H1 (cell line): ENCODE data around the gene TTBK1. TPM values are rescaled to one million over a fixed set of nuclear protein-coding genes. Genes with fewer than 3 reads are reported as not detected.

Experiments
- CTCF ChIA-PET: fragments of 300-600 bp; sonication (Branson Sonifier 250); formaldehyde crosslinking; loops from one replicate; lab custom pipeline; 2021; ENCODE audit not compliant: partially characterized antibody; lab: Charles Lee
- POLR2A ChIA-PET: fragments of 300-600 bp; sonication (Branson Sonifier 250); formaldehyde crosslinking; loops from one replicate; lab custom pipeline; 2021; ENCODE audit warnings: inconsistent platforms; ENCODE audit not compliant: partially characterized antibody; lab: Charles Lee
- DNase-seq, 2 experiments: peaks; one replicate each; pipeline versions ENCODE4 v3.0.0 to v3.0.0-alpha.2; 2010 to 2022; ENCODE audit warnings: low spot score in 2 of 2, low read depth in 1 of 2, mixed read lengths in 1 of 2
- FAIRE-seq: peaks from 2 replicates; lab custom pipeline; 2011; peaks lifted over from hg19 to GRCh38; lab: Jason Lieb, UNC
- H2AFZ ChIP-seq: 2 replicates; pipeline ENCODE4 v1.8.1; 2012; ENCODE audit warnings: low read length, inconsistent platforms
- H2AK5ac ChIP-seq: 2 replicates; pipeline ENCODE4 v1.6.1; 2013; ENCODE audit warnings: low read depth, low read length
- H2BK120ac ChIP-seq: replicated peaks from 2 replicates; pipeline ENCODE3; 2013; ENCODE audit warnings: low read depth, low read length, inconsistent platforms
- H2BK12ac ChIP-seq: 2 replicates; pipeline ENCODE4 v1.6.1; 2013; ENCODE audit warnings: low read depth, low read length
- H2BK15ac ChIP-seq: 2 replicates; pipeline ENCODE4 v1.6.1; 2013; ENCODE audit warnings: low read length
- H2BK20ac ChIP-seq: 2 replicates; pipeline ENCODE4 v1.6.1; 2013; ENCODE audit warnings: low read length
- H2BK5ac ChIP-seq: 2 replicates; pipeline ENCODE4 v1.6.1; 2013; ENCODE audit warnings: low read depth, low read length
- H3K14ac ChIP-seq: 2 replicates; pipeline ENCODE4 v1.6.1; 2013; ENCODE audit warnings: inconsistent platforms; ENCODE audit not compliant: insufficient read length
- H3K18ac ChIP-seq: 2 replicates; pipeline ENCODE4 v1.6.1; 2013; ENCODE audit warnings: low read length; ENCODE audit errors: extremely low read depth
- H3K23ac ChIP-seq: 2 replicates; pipeline ENCODE4 v1.6.1; 2013; ENCODE audit warnings: inconsistent platforms; ENCODE audit not compliant: insufficient read length
- H3K23me2 ChIP-seq: 2 replicates; pipeline ENCODE4 v1.6.1; 2013; ENCODE audit warnings: low read depth, low read length
- H3K27ac ChIP-seq: 2 replicates; pipeline ENCODE4 v1.6.1; 2011; ENCODE audit warnings: low read depth, low read length, inconsistent platforms
- H3K27me3 ChIP-seq, 4 experiments: replicated peaks in 1 of 4; 1 replicate in 1 of 4; 2 replicates in 3 of 4; pipeline versions ENCODE4 v1.6.1 to v1.8.1; 2011 to 2013; ENCODE audit warnings: low read length in 3 of 4, mild to moderate bottlenecking in 3 of 4, inconsistent platforms in 2 of 4, mixed read lengths in 2 of 4, moderate library complexity in 1 of 4; ENCODE audit not compliant: control insufficient read depth in 3 of 4, insufficient read depth in 3 of 4; ENCODE audit errors: extremely low read depth in 1 of 4
- H3K36me3 ChIP-seq, 4 experiments: 2 replicates each; pipeline versions ENCODE4 v1.6.1 to v1.8.1; 2011 to 2013; ENCODE audit warnings: mild to moderate bottlenecking in 4 of 4, low read length in 3 of 4, moderate library complexity in 2 of 4, control low read depth in 1 of 4, inconsistent platforms in 1 of 4; ENCODE audit not compliant: insufficient read depth in 4 of 4, control insufficient read depth in 2 of 4
- H3K4ac ChIP-seq: replicated peaks from 2 replicates; pipeline ENCODE3; 2013; ENCODE audit warnings: low read length, low read depth, mixed read lengths, inconsistent platforms; ENCODE audit not compliant: insufficient read length
- H3K4me1 ChIP-seq, 4 experiments: replicated peaks in 1 of 4; 1 replicate in 1 of 4; 2 replicates in 3 of 4; pipeline versions ENCODE4 v1.6.1 to v1.8.1; 2011 to 2013; ENCODE audit warnings: low read length in 3 of 4, inconsistent platforms in 2 of 4, mixed read lengths in 1 of 4; ENCODE audit not compliant: insufficient read depth in 4 of 4, control insufficient read depth in 3 of 4
- H3K4me2 ChIP-seq, 2 experiments: 2 replicates each; pipeline versions ENCODE4 v1.6.1 to v1.8.1; 2011 to 2013; ENCODE audit warnings: low read depth in 2 of 2, low read length in 2 of 2, control low read depth in 1 of 2, inconsistent platforms in 1 of 2, mild to moderate bottlenecking in 1 of 2; ENCODE audit not compliant: insufficient read depth in 1 of 2
- H3K4me3 ChIP-seq, 4 experiments: fragments of 200-600, 300-600 bp in 1 of 4; sonication (generic), shearing (Covaris generic), sonication (Bioruptor Twin) in 1 of 4; 2 replicates each; pipeline versions ENCODE4 v1.5.1 to v1.8.1; 2011 to 2016; ENCODE audit warnings: low read length in 4 of 4, low read depth in 3 of 4, control low read depth in 2 of 4, inconsistent platforms in 2 of 4, mild to moderate bottlenecking in 2 of 4, mixed read lengths in 1 of 4, moderate library complexity in 1 of 4; ENCODE audit not compliant: insufficient read depth in 2 of 4; ENCODE audit errors: extremely low read depth in 1 of 4
- H3K56ac ChIP-seq: replicated peaks from 2 replicates; pipeline ENCODE3; 2013; ENCODE audit warnings: low read depth, mild to moderate bottlenecking, mixed read lengths, low read length, inconsistent platforms; ENCODE audit not compliant: insufficient read length
- H3K79me1 ChIP-seq: 2 replicates; pipeline ENCODE4 v1.6.1; 2013; ENCODE audit warnings: low read depth, low read length, control low read depth
- H3K79me2 ChIP-seq, 2 experiments: 2 replicates each; pipeline versions ENCODE4 v1.6.1 to v1.8.1; 2012 to 2013; ENCODE audit warnings: low read length in 2 of 2, mild to moderate bottlenecking in 2 of 2, inconsistent platforms in 1 of 2; ENCODE audit not compliant: insufficient read depth in 2 of 2, control insufficient read depth in 1 of 2
- H3K9ac ChIP-seq, 4 experiments: replicated peaks in 1 of 4; 1 replicate in 1 of 4; 2 replicates in 3 of 4; pipeline versions ENCODE4 v1.6.1 to v1.8.1; 2011 to 2013; ENCODE audit warnings: low read depth in 3 of 4, low read length in 3 of 4, control low read depth in 2 of 4, mild to moderate bottlenecking in 2 of 4, moderate library complexity in 2 of 4, inconsistent platforms in 1 of 4; ENCODE audit errors: extremely low read depth in 1 of 4
- H3K9me3 ChIP-seq, 2 experiments: 2 replicates each; pipeline versions ENCODE4 v1.6.1 to v1.8.1; 2012 to 2013; ENCODE audit warnings: mild to moderate bottlenecking in 2 of 2, moderate library complexity in 2 of 2, control low read depth in 1 of 2, inconsistent platforms in 1 of 2, low read depth in 1 of 2, low read length in 1 of 2, mixed read lengths in 1 of 2; ENCODE audit not compliant: insufficient read depth in 2 of 2
- H4K20me1 ChIP-seq, 2 experiments: replicated peaks in 1 of 2; 2 replicates each; pipeline versions ENCODE3 to v1.8.1; 2011 to 2013; ENCODE audit warnings: inconsistent platforms in 2 of 2, low read length in 2 of 2, mild to moderate bottlenecking in 1 of 2; ENCODE audit not compliant: insufficient read depth in 2 of 2, control insufficient read depth in 1 of 2
- H4K5ac ChIP-seq: 2 replicates; pipeline ENCODE4 v1.6.1; 2013; ENCODE audit warnings: low read length, low read depth, mixed read lengths, inconsistent platforms; ENCODE audit not compliant: insufficient read length
- H4K8ac ChIP-seq: 2 replicates; pipeline ENCODE4 v1.8.0; 2013; ENCODE audit warnings: mild to moderate bottlenecking, moderate library complexity, low read length, inconsistent platforms; ENCODE audit not compliant: insufficient read depth; ENCODE audit errors: extremely low read depth
- H4K91ac ChIP-seq: replicated peaks from 2 replicates; pipeline ENCODE3; 2013; ENCODE audit warnings: low read length, mixed read lengths, inconsistent platforms; ENCODE audit not compliant: insufficient read length
- BCL11A ChIP-seq, 2 experiments: IDR thresholded peaks; one replicate each; pipeline ENCODE4 v1.6.1; 2011; ENCODE audit warnings: low read depth in 2 of 2, low read length in 2 of 2, mild to moderate bottlenecking in 2 of 2
- NANOG ChIP-seq: IDR thresholded peaks from 2 replicates; pipeline ENCODE4 v1.6.1; 2011; ENCODE audit warnings: low read length, low read depth, mild to moderate bottlenecking, inconsistent platforms; ENCODE audit not compliant: insufficient read depth, poor library complexity, severe bottlenecking
- SIN3A ChIP-seq, 2 experiments: IDR thresholded peaks in 1 of 2; conservative IDR thresholded peaks in 1 of 2; 2 replicates each; pipeline ENCODE4 v1.6.1; 2011 to 2012; ENCODE audit warnings: low read length in 2 of 2, improper control_type of control experiment in 1 of 2, low read depth in 1 of 2, mild to moderate bottlenecking in 1 of 2
- SIRT6 ChIP-seq: IDR thresholded peaks from one replicate; pipeline ENCODE4 v1.7.1; 2012; ENCODE audit warnings: low read length, inconsistent platforms
- TCF12 ChIP-seq: IDR thresholded peaks from 2 replicates; pipeline ENCODE4 v1.6.1; 2011; ENCODE audit warnings: low read depth, mild to moderate bottlenecking, low read length
- WGBS, 2 experiments: shearing (Covaris generic) in 1 of 2; methylation state at CpG; one replicate each; pipeline versions ENCODE4 v1.1.6 to v1.1.7; 2013 to 2015; ENCODE audit warnings: low lambda C conversion rate in 2 of 2, mixed read lengths in 2 of 2, inconsistent platforms in 1 of 2, low coverage in 1 of 2, missing lambda C conversion rate in 1 of 2; ENCODE audit not compliant: insufficient replicate concordance in 2 of 2, insufficient coverage in 1 of 2, insufficient read length in 1 of 2; ENCODE audit errors: extremely low coverage in 1 of 2, missing lambda C conversion rate in 1 of 2; 5-methylcytosine and 5-hydroxymethylcytosine counted together
- polyA plus RNA-seq, 7 experiments: library from polyadenylated mRNA; depleted of rRNA in 3 of 7; stranded (reverse) in 5 of 7; unstranded in 2 of 7; fragments of >200 nt in 5 of 7; fragments of 200-250 nt in 2 of 7; gene quantifications; 1 replicate in 5 of 7; 2 replicates in 1 of 7; 4 replicates in 1 of 7; pipeline versions ENCODE4 v1.2.1 to v1.2.3, GENCODE V29; 2011 to 2013; ENCODE audit warnings: missing spikeins in 2 of 7, mixed read lengths in 2 of 7
- total RNA-seq: library from RNA; stranded (reverse); fragmentation: NEBNext Ultra II Directional; extraction: Animal tissue kit (Norgen Biotek cat#: 25700); gene quantifications from 2 replicates; pipeline ENCODE4 v1.2.1, GENCODE V29; 2021

Gene TTBK1
- total and polyA plus RNA-seq, 2 of the 8 experiments (the other 6 are each of a cell fraction or from before 2014, with no cell fraction given): 0.53 to 1.6 TPM

DNA sequence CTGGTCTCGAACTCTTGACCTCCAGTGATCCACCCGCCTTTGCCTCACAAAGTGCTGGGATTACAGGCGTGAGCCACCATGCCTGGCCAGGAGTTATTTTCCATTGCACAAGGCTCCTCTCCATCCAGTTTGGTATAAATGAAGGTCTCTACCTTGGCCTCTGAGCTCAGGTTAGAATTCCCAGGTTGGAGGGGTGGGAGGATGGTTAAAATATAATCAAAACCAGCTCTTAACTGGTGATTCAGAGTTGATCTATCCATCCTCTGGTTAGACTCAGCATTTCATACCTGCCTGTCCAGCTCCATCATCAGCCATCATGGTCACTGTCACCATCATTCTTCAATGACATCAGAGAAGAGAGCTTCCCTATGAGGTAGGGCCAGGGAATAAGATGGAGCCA is 52.2 kb downstream of the TTBK1 start:
- no peak overlapping the region for H3K56ac ChIP-seq
- no peak overlapping the region for H3K4me3 ChIP-seq
- H3K9ac ChIP-seq: no peak overlapping the region
- 92% methylated on average over 3 of the region's 3 CpGs; no CpG with 5 or more reads in 1 of the 2 experiments for WGBS, 2 experiments
- H3K4me1 ChIP-seq: no peaks in the 10 kb centered on the region
- H2BK20ac ChIP-seq: no peak overlapping the region
- H4K91ac ChIP-seq: no peak overlapping the region
- peaks cover 0 to 2% (median 0%) of the 10 kb centered on the region in 4 experiments; a peak in 1 of 7 replicates for H3K27me3 ChIP-seq
- no peaks in the 10 kb centered on the region for H3K9me3 ChIP-seq
- no peak overlapping the region for H3K4ac ChIP-seq
- TF ChIP-seq BCL11A (IDR thresholded peaks at IDR 0.05; ENCODE audit: low read depth in 2 of 2, low read length in 2 of 2): no peak
- no peak for TF ChIP-seq TCF12
- TF ChIP-seq SIN3A (conservative IDR thresholded peaks at IDR 0.05 in 1 of 2, IDR thresholded peaks at IDR 0.05 in 1 of 2; ENCODE audit: low read depth in 1 of 2, low read length in 2 of 2): no peak
- no peak for TF ChIP-seq NANOG
- TF ChIP-seq SIRT6: no peak
- H3K27ac ChIP-seq: no peak overlapping the region
- no peak overlapping the region for H3K18ac ChIP-seq
- POLR2A ChIA-PET: interaction anchor here (0.6 to 5.7 kb wide), 8 partner anchors 10 to 23 kb away, joined by 3 to 45 read pairs (median 3); partner anchors contain the start of gene CRIP3
- H2AK5ac ChIP-seq: no peak overlapping the region
- FAIRE-seq: no peak
- H2BK15ac ChIP-seq: no peak overlapping the region
- no peak overlapping the region for H4K5ac ChIP-seq
- no peak overlapping the region for H3K4me2 ChIP-seq
- no peak overlapping the region for H2BK5ac ChIP-seq
- no peak overlapping the region for H3K14ac ChIP-seq
- H3K79me1 ChIP-seq: no peaks in the 10 kb centered on the region
- no peak for DNase-seq
- H4K8ac ChIP-seq: no peak overlapping the region
- peaks cover 0 to 8% of the 10 kb centered on the region in 2 experiments for H4K20me1 ChIP-seq
- H3K23ac ChIP-seq: no peak overlapping the region
- H3K23me2 ChIP-seq: peaks cover 12% of the 10 kb centered on the region; the same call in 1 of the 2 replicates
- H3K79me2 ChIP-seq: no peaks in the 10 kb centered on the region
- no peaks in the 10 kb centered on the region; a peak in 1 of 8 replicates for H3K36me3 ChIP-seq
- no peak overlapping the region for H2BK12ac ChIP-seq
- no peak overlapping the region for H2BK120ac ChIP-seq
- CTCF ChIA-PET: interaction anchor here (0.8 to 5.9 kb wide), 9 partner anchors 8 to 60 kb away, joined by 3 to 50 read pairs (median 10); partner anchors contain the start of gene CRIP3
- no peak overlapping the region for H2AFZ ChIP-seq
